NCI-H82 treated with DMSO at 0.1 percent for 48 hours (cell line): ENCODE results near the gene UNC5CL.

Experiments
- DNase-seq: peaks from one replicate; lab custom pipeline; 2025; ENCODE audit not compliant: unreplicated experiment; lab: John Stamatoyannopoulos, UW

UNC5CL gene, protein sequence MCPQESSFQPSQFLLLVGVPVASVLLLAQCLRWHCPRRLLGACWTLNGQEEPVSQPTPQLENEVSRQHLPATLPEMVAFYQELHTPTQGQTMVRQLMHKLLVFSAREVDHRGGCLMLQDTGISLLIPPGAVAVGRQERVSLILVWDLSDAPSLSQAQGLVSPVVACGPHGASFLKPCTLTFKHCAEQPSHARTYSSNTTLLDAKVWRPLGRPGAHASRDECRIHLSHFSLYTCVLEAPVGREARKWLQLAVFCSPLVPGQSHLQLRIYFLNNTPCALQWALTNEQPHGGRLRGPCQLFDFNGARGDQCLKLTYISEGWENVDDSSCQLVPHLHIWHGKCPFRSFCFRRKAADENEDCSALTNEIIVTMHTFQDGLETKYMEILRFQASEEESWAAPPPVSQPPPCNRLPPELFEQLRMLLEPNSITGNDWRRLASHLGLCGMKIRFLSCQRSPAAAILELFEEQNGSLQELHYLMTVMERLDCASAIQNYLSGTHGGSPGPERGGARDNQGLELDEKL

DNA sequence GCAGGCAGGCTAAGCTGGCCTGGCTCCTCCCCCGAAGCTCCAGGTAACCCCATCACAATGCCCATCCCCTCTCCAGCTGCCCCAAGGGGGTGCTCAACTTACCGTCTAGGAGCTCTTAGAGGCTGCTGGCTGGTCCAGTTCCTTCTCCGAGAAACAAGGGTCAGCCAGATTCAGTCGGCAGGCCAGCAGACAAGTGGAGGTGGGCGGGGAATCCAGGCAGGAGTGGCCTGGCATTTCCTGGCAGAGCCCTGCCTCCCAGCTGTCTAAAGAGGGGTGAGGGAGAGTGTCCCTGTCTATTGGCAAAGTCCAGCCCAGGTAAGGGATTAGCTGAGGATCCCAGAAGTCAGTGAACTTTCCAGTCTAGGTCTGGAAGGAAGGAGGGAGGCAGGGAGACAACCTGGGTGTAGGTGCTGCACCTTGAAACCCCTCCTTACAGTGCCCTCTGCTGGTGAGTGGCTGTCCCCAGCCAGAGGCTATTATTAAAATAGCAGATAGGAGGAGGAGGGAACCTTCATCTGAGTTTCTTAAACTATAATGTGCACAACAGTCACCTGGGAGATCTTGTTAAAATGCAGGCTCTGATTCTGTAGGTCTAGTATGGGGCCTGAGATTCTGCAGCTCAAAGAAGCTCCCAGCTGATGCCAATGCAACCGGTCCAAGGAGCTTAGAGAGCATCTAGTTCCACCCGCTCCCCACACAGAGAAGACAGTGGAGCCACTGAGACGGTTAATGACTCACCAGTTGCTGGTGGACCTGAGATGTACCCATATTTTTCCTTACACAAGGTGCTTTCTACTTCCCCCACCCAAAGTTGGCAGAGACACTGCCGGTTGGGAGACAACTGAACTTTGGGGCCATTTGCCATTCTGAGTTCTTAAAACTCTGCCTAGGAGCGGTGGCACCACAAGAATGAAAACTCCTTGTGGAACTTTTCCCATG lies at the start of gene UNC5CL:
TSS of gene UNC5CL (minus strand) at position 162 of the 939 bp plus-strand sequence. CDS start 4,147 bp downstream, outside the sequence.
- DNase-seq, result peak; percentile 28

DNA sequence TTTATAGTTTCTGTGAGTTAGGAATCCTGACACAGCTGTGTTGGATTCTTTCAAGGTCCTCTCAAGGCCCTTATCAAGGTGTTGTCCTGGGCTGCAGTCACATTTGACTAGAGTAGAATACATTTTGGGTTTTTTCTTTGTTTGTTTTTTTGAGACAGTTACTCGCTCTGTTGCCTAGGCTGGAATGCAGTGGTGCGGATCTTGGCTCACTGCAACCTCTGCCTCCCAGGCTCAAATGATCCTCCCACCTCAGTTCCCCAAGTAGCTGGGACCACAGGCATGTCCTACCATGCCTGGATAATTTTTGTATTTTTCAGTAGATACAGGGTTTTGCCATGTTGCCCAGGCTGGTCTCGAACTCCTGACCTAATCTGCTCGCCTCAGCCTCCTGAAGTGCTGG lies 49.4 kb upstream of the UNC5CL start:
- DNase-seq, result no peak

GRCh38 chr6:41085182-41085581 lies 46.2 kb upstream of the UNC5CL start:
- no peak for DNase-seq

- DNase-seq, result no peak
These were observed 44.1 kb upstream of the UNC5CL start for GRCh38 chr6:41083072-41083471.

GRCh38 chr6:41080621-41081020 lies 41.6 kb upstream of the UNC5CL start:
- no peak for DNase-seq

DNA sequence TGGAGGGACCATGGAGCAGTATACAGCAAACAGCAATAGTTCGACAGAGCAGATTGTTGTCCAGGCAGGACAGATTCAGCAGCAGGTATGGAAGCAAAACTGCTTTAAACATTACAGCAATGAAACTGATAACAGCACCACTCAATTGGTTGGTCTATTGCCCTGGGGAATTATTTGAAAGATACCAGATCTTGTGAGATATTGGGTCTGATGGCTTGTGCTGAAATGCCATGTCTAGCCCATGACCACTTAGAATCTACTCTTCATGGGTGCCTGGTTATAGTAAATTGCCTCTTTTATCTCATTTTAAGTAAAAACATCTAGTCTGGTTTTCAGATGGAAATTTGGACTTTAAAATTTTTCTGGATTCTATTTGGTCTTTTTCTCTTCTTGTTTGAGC lies 40.1 kb upstream of the UNC5CL start:
- DNase-seq, result no peak

DNA sequence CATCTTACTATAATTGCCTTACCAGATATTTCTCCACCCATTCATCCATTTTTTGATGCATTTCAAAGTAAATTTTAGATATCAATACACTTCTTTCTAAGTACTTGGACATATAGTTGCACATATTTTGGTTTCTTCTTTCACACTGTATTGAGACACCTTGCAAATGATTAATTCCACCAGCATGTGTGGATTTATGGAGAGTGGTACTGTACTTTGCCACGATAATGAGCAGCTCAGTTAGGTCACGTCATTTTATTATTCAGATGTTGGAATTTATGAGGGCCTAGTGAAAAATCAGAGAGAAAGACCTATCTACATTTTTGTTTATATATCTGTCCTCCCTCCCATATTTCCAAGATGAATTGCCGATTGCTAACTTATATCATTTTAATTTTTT lies 39.1 kb upstream of the UNC5CL start:
- no peak for DNase-seq

- no peak for DNase-seq
These were observed 38.5 kb upstream of the UNC5CL start for GRCh38 chr6:41077536-41077935.

DNA sequence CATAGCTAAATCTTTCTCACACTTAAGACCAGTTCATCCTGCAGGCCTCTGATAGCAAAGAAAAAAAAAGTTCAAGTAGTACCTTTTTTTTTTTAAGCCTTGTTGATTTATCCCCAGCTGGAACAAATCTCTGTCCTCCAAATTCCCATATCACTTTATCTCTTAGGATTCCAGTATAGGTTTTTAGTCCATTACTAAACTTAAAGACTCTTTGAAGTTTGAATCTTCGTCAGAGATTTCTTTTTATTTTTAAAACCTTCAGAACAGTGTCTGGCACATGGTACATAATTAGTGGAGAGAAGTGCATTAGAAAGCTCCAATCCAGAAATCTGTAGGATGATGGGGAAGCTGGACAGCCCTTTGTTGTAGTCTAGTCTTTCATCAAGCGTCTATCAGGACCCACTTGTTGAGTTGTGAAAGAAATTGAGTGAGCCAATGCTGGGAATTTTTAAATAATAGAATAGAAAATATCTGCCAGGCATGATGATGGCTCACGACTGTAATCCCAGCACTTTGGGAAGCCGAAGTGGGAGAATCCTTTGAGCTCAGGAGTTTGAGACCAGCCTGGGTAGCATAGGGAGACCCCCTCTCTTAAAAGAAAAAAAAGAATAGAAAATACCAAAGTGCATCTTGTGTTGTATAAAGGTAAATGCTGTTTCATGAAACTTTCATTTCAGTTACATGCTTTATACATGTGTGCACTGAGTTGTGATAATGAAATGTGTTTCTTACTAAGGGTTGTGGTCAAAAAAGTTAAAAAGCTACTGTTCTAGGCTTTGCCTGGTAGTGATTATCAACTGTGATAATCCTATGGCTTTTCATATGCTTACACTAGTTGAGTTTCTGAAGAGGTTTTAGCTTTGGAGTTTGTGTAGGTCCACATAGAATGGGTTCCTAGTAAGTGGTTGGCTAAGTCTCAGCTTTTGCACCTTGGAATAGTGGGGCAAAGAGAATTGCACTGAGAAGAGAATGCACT lies 36.9 kb upstream of the UNC5CL start:
- no peak for DNase-seq

- no peak for DNase-seq
These were observed 35.8 kb upstream of the UNC5CL start for GRCh38 chr6:41074692-41075436.

DNA sequence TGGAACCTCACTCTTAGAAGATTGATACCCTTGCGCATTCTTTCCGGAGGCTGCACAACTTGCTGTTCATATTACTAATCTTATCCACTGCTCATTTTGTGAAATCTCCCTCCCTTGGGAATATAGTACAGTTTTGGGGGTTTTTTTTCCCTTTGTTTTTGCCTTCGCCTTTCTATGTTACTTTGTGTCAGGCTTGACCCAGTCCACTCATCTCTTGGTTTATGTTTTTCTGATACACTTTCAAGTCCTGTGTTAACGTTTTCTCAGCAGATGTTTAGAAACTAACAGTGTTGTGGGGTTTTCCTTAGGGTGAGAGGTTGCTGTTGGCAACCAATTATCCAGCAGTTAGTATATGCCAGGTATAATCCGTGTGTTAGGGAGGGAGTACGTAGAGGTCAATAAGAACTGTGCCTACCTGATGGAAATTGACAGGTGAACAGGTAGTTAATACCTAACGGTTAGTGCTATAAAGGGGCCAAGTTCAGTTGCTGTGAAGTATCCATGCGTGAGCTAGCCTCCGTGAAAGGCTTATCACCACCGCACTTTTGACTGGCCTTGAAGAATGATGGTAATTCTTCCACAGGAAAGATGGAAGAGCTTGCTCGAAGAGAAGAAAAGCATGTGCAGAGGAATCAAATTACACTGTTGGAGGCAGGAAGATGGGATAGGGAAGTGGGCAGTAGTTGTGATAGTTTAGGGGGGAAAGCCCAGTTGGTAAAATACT lies 35.1 kb upstream of the UNC5CL start:
- DNase-seq, result no peak

DNA sequence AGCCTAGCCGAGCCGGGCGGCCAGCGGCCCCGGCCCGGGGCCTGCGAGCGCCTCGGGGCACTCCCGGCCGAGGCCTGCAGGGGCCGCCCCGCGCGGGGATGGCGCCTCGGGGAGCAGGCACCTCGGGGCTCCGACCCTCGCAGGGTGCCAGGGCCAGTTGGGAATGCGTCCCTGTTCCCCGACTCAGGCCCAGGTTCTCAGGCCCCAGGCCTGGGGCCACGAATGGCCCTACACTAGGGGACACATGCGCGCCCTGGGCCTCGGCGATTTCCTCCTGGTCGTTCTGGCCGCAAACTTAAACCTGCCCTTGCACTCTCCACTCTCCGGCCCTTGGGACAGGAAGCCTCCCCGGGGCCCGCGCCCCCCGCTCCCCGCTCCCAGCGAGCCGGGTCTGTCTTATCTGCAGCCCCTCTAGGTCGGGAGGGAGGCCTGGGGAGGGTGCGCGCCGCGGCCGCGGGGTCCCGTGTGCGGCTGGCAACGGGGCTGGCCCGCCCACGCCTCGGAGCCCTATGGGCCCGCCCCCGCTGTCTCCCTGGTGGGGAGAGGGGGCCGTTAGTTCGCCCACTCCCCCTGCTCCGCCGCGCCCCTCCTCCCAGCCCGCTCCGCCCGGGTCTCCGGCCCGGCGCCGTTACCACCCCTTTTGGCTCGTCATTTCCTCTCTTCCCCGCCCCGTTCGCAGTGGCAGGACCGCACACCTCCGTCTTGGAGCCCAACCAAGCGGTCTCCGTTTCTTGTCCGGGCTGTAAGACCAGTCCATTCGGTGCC lies 34.4 kb upstream of the UNC5CL start:
- peak; percentile 71 for DNase-seq

- DNase-seq, result no peak
These were observed 33.8 kb upstream of the UNC5CL start, which contains the start of gene NFYA for GRCh38 chr6:41072836-41073202. Gene NFYA (plus strand): TSS chr6:41072974. CDS start chr6:41079090, 6,116 bp downstream.

DNA sequence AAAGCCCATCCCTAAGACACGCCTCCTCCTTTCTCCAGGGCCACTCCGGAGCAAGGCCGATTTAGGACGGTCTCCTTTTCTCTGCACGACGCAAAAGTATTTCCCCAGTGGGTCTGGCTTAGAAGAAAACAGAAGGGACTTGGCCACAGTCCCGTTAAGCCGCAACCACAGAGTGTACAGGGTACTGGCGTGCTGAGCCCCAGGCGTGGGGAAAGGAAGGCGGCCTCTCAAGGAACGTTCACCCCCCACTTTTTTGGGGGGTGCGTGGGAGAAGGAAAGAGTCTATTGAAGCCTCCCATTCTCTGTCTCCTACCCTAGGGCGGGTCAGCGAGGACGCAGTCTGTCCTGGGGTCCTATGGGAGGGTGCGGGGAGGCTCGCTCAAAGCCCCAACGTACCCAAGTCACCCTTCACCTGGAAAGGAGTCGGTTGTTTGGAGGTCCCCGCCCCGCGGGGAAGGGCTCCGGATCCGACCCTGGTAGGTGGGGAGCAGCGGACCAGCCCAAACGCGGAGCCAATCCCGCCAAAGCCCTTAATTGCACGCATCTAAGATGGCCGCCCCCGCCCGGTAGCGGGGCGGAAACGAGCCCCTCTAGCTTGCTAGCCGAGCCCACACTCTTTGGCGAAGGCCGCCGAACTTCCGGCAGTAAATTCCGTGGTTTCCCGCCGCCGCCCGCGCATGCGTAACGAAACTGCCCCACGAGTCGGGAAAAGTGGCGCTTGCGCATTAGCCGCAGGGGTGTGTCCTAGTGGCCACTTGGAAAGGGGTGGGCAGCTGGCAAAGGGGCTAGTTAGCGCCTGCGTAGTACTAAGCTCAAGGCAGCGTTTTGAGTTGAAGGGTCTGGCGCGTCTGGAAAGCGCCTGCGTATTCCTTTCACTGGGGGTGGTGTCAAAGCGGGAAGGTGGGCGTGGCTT lies 33.2 kb upstream of the UNC5CL start, which contains the start of gene OARD1:
TSS of gene OARD1 (minus strand) at position 434 of the 913 bp plus-strand sequence. CDS start 722 bp downstream, outside the sequence.
- DNase-seq, result peak; percentile 98

GRCh38 chr6:41071501-41071922 lies 32.5 kb upstream of the UNC5CL start:
- no peak for DNase-seq

DNA sequence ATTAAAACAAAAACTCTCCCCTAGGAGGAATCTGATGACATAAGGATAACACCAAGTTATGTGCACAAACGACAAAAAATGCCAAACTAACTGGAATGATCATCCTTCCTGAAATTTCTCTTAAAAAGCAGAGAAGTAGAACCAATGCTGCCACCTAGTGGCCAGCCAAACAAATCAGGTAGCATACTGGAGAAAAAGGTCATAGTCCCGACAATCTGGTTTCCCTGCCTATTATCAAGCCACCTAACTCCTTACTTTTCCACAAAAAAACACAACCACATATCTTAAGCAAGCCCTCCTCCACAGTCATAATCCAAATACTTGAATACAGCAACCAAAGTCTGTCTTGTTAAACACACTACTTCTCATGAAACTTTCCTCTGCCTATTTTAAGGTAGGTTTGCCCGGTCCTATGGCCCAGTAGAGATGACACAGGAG lies 27.9 kb upstream of the UNC5CL start:
- peak; percentile 29 for DNase-seq

GRCh38 chr6:41065550-41066026 lies 26.6 kb upstream of the UNC5CL start:
- DNase-seq, result no peak
